Measurements from ENCODE around the gene SDHD. TPM values are rescaled to one million over a fixed set of nuclear protein-coding genes. Genes with fewer than 3 reads are reported as not detected.
"Not testable (repeated sequence)": the region's sequence is repeated elsewhere in the genome, so short reads cannot be mapped to it uniquely, and the experiment has no call there.

The SDHD gene
- total RNA-seq, 2 experiments from 2014 or later, result 118 to 128 TPM

- Mint-ChIP-seq H3K27me3 (peaks cover 4% of the 10 kb centered on the region), H3K27ac (peak overlapping the region; percentile 60), H3K4me1 (peaks cover 36% of the 10 kb centered on the region), H3K4me3 (no peak overlapping the region), H3K36me3 (peaks cover 61% of the 10 kb centered on the region), H3K9me3 (peaks cover 1% of the 10 kb centered on the region)
- peak; percentile 4 for DNase-seq
Observed at GRCh38 chr11:112082729-112083128, 3.9 kb upstream of the SDHD start.

GRCh38 chr11:112085822-112086421, 751 bp upstream of the SDHD start:
- H3K27me3 Mint-ChIP-seq, result peaks cover 4% of the 10 kb centered on the region
- peaks cover 1% of the 10 kb centered on the region for H3K9me3 Mint-ChIP-seq
- H3K36me3 Mint-ChIP-seq, result peaks cover 72% of the 10 kb centered on the region
- peaks cover 53% of the 10 kb centered on the region for H3K4me1 Mint-ChIP-seq
- DNase-seq, result peak; percentile 47
- peak overlapping the region; percentile 97 for H3K27ac Mint-ChIP-seq
- peak overlapping the region; percentile 99 for H3K4me3 Mint-ChIP-seq

DNA sequence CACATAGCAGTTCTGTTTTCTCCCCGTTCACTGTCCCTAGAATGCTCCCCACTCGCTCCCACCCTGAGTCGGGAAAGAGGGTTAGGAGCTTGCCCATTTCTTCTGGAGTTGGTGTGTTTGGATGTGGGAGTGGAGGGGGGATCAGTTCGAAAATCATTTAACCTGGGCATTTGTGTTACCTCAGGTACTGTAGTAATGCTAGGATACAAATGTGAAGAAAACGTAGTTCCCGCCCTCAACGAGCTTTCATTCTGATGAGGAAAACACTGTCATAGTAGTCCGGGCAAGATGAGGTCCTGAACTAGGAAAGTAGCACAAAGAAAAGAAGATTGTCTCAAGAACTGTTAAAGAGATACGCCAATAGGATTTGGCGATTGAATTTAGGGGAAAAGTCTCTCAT, 539 bp downstream of the SDHD start:
- Mint-ChIP-seq H3K27ac (peak overlapping the region; percentile 97), H3K4me3 (peak overlapping the region; percentile 99), H3K27me3 (peaks cover 4% of the 10 kb centered on the region), H3K9me3 (peaks cover 1% of the 10 kb centered on the region), H3K4me1 (peaks cover 52% of the 10 kb centered on the region), H3K36me3 (peaks cover 75% of the 10 kb centered on the region)
- no peak for DNase-seq

DNA sequence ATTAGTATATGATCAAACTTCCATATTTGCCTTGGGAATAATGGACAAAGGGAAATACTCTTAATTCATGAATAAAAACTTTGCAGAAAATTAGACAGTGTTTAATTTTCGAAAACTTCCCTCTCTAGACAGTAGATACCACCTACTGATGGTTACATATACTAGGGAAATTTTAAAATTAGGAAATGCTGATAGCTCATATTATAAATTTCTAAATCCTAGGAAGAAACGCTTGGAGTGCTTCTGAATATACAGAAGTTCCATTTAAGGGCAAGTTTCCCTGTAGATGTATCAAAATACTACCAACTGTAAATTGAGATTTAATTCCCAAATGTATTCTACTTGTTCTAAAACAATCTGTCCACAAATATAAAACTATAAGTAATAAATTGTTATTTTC, 8.6 kb downstream of the SDHD start:
- not testable (repeated sequence) for H3K27ac Mint-ChIP-seq

GRCh38 chr11:112096194-112096593, 9.5 kb downstream of the SDHD start:
- DNase-seq, result no peak
- peaks cover 2% of the 10 kb centered on the region for H3K4me1 Mint-ChIP-seq
- H3K36me3 Mint-ChIP-seq, result peaks cover 10% of the 10 kb centered on the region
- H3K9me3 Mint-ChIP-seq, result no peaks in the 10 kb centered on the region
- H3K4me3 Mint-ChIP-seq, result no peak overlapping the region
- H3K27ac Mint-ChIP-seq, result no peak overlapping the region
- no peaks in the 10 kb centered on the region for H3K27me3 Mint-ChIP-seq

More for the DNA sequence above, 8.6 kb downstream of the SDHD start:
- not testable (repeated sequence) for DNase-seq, H3K9me3 Mint-ChIP-seq, H3K4me3 Mint-ChIP-seq, H3K27me3 Mint-ChIP-seq, H3K4me1 Mint-ChIP-seq
- H3K36me3 Mint-ChIP-seq, result peaks cover 15% of the 10 kb centered on the region

GRCh38 chr11:112097734-112098528, 11.3 kb downstream of the SDHD start:
- no peak overlapping the region for H3K27ac Mint-ChIP-seq
- DNase-seq, result no peak
- no peaks in the 10 kb centered on the region for H3K9me3 Mint-ChIP-seq
- no peaks in the 10 kb centered on the region for H3K36me3 Mint-ChIP-seq
- no peak overlapping the region for H3K4me3 Mint-ChIP-seq
- no peaks in the 10 kb centered on the region for H3K27me3 Mint-ChIP-seq
- no peaks in the 10 kb centered on the region for H3K4me1 Mint-ChIP-seq

- Mint-ChIP-seq H3K36me3 (no peaks in the 10 kb centered on the region), H3K27me3 (no peaks in the 10 kb centered on the region), H3K4me1 (peaks cover 2% of the 10 kb centered on the region), H3K9me3 (no peaks in the 10 kb centered on the region), H3K4me3 (no peak overlapping the region), H3K27ac (no peak overlapping the region)
- no peak for DNase-seq
Observed at GRCh38 chr11:112100462-112100861, 13.8 kb downstream of the SDHD start.

DNA sequence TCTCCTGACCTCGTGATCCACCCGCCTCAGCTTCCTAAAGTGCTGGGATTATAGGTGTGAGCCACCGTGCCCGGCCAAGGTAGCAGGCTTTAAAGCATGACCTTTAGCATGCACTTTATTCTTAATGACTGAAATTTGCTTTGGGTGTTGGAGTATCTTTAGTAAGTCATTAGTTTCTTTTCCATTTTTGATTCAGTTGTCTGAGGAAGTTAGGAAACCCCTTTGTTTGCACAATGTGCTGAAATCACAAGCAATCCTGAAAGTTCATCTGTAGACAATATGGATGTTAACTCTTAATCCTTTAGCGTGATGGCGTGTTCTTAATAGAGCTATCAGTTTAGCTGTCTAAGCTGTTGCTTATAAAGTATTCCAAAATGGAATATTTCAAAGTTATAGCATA, 16.8 kb downstream of the SDHD start:
- H3K27me3 Mint-ChIP-seq, result no peaks in the 10 kb centered on the region
- no peak for DNase-seq
- no peak overlapping the region for H3K27ac Mint-ChIP-seq
- no peaks in the 10 kb centered on the region for H3K36me3 Mint-ChIP-seq
- H3K9me3 Mint-ChIP-seq, result no peaks in the 10 kb centered on the region
- H3K4me1 Mint-ChIP-seq, result peaks cover 2% of the 10 kb centered on the region
- no peak overlapping the region for H3K4me3 Mint-ChIP-seq

GRCh38 chr11:112106070-112106469, 19.4 kb downstream of the SDHD start:
- Mint-ChIP-seq H3K36me3 (no peaks in the 10 kb centered on the region), H3K27ac (no peak overlapping the region), H3K4me1 (peaks cover 4% of the 10 kb centered on the region), H3K27me3 (no peaks in the 10 kb centered on the region), H3K9me3 (no peaks in the 10 kb centered on the region), H3K4me3 (no peak overlapping the region)
- no peak for DNase-seq

DNA sequence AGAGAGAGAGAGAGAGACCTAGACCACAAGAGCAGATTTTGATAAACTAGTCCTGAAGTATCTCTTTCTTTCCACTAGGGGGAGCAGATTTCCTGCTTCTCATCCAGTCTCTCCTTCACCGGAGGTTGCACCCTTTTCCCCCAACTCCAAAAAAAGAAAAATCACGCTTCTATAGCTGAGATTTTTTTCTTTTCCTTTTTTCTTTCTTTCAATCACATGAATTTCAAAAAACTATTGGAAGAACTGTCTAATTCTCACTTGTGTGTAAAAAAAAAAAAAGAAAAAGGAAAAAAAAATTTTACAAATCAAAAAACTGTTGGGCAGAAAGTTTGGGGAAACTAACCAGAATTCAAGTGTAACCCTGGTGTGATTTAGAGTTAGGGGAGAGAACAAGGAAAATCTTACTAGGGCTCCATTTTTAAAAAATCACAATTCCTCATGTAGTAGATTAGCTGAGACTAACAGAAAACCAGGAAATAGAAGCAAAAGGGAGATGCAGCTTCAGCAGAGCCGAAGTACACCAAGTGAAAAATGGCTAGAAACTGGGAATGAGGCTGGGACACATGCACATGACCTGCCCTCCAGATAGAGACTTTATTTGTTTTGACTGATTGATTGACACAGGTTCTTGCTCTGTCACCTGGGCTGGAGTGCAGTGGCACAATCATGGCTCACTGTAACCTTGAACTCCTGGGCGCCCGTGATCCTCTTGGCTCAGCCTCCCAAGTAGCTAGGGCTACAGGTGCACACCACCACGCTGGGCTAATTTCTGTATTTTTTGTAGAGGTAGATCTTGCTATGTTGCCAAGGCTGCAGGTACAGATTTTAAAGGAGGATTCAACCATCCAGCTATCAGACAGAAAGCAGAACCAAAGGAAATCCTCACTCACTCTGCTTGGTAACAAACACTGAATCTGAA, 27.1 kb downstream of the SDHD start:
- Mint-ChIP-seq H3K4me3 (no peak overlapping the region), H3K36me3 (no peaks in the 10 kb centered on the region), H3K4me1 (peaks cover 15% of the 10 kb centered on the region), H3K27ac (no peak overlapping the region), H3K9me3 (no peaks in the 10 kb centered on the region), H3K27me3 (no peaks in the 10 kb centered on the region)
- no peak for DNase-seq

GRCh38 chr11:112114460-112114859, 27.8 kb downstream of the SDHD start:
- Mint-ChIP-seq H3K36me3 (no peaks in the 10 kb centered on the region), H3K27me3 (no peaks in the 10 kb centered on the region), H3K4me1 (peaks cover 15% of the 10 kb centered on the region), H3K27ac (no peak overlapping the region), H3K9me3 (no peaks in the 10 kb centered on the region), H3K4me3 (no peak overlapping the region)
- no peak for DNase-seq

- Mint-ChIP-seq H3K27ac (no peak overlapping the region), H3K27me3 (no peaks in the 10 kb centered on the region), H3K36me3 (no peaks in the 10 kb centered on the region), H3K4me1 (peaks cover 22% of the 10 kb centered on the region), H3K4me3 (no peak overlapping the region), H3K9me3 (no peaks in the 10 kb centered on the region)
- DNase-seq, result no peak
Observed at GRCh38 chr11:112115386-112115785, 28.7 kb downstream of the SDHD start.

DNA sequence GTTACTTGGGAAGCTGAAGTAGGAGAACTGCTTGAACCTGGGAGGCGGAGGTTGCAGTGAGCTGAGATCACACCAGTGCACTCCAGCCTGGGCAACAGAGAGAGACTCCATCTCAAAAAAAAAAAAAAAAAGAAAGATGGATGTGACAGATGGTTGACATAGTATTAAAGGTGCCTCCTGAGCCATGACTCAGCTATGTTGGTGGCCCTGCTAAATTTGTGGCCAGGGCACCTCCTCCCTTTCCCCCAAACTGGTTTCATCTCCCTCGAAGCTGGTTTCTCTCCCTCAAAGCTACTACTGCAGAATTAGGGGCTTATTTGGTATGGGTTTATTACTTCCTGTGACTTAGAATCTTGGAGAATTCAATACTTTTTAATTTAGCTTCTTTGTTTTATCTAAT, 31.5 kb downstream of the SDHD start:
- no peaks in the 10 kb centered on the region for H3K9me3 Mint-ChIP-seq
- H3K27ac Mint-ChIP-seq, result no peak overlapping the region
- no peak overlapping the region for H3K4me3 Mint-ChIP-seq
- peaks cover 30% of the 10 kb centered on the region for H3K4me1 Mint-ChIP-seq
- peak; percentile 8 for DNase-seq
- no peaks in the 10 kb centered on the region for H3K27me3 Mint-ChIP-seq
- no peaks in the 10 kb centered on the region for H3K36me3 Mint-ChIP-seq

DNA sequence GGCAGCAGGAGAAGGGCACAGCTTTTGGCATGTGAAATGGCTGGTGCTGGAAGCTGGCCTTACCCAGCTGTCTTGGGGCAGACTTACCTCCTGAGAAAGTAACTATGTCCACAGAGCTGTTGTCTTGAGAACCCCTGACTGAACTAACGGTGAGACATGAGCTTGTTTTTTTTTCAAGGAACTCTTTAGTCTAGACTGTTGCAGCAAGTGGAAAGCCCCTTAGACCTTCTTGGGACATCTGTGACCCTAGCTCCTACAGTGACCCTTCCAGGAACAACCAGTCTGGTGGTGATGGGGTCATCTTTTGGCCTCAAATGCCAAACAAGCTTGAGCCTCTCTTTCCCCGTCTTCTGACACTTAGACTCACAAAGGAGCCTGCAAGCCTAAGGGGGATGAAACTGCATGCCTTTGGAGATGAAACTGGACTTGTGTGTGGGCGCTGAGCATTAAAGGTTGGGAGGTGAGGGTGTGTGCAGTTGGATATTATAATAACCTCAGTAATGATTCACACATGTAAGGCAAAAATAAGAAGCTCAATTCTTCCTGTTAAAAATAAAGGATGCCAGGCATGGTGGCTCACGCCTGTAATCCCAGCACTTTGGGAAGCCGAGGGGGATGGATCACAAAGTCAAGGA, 35.4 kb downstream of the SDHD start:
- Mint-ChIP-seq H3K9me3 (no peaks in the 10 kb centered on the region), H3K4me1 (peaks cover 22% of the 10 kb centered on the region), H3K4me3 (no peak overlapping the region), H3K27ac (no peak overlapping the region), H3K27me3 (no peaks in the 10 kb centered on the region), H3K36me3 (peaks cover under 1% of the 10 kb centered on the region)
- no peak for DNase-seq

- no peaks in the 10 kb centered on the region for H3K9me3 Mint-ChIP-seq
- no peak overlapping the region for H3K4me3 Mint-ChIP-seq
- no peaks in the 10 kb centered on the region for H3K27me3 Mint-ChIP-seq
- no peak overlapping the region for H3K27ac Mint-ChIP-seq
- peaks cover 22% of the 10 kb centered on the region for H3K4me1 Mint-ChIP-seq
- DNase-seq, result no peak
- H3K36me3 Mint-ChIP-seq, result peaks cover 2% of the 10 kb centered on the region
Observed at GRCh38 chr11:112123129-112123528, 36.5 kb downstream of the SDHD start.
